Activated naive CD8-positive, alpha-beta T cell (primary cell): Measurements from ENCODE around the gene AKR1C2.
"Not testable (repeated sequence)": the region's sequence is repeated elsewhere in the genome, so short reads cannot be mapped to it uniquely, and the experiment has no call there.

Experiments used
- H3K27ac Mint-ChIP-seq: one replicate; pipeline ENCODE4 v1.8.0; 2021; ENCODE audit warnings: mixed read lengths
- H3K27me3 Mint-ChIP-seq: one replicate; pipeline ENCODE4 v1.8.0; 2021; ENCODE audit warnings: mixed read lengths
- H3K36me3 Mint-ChIP-seq: one replicate; pipeline ENCODE4 v1.8.0; 2021; ENCODE audit warnings: mixed read lengths
- H3K4me1 Mint-ChIP-seq: one replicate; pipeline ENCODE4 v1.8.0; 2021; ENCODE audit warnings: low read depth, mixed read lengths
- H3K4me3 Mint-ChIP-seq: one replicate; pipeline ENCODE4 v1.8.0; 2021; ENCODE audit warnings: mild to moderate bottlenecking, mixed read lengths
- H3K9me3 Mint-ChIP-seq: one replicate; pipeline ENCODE4 v1.8.0; 2021; ENCODE audit warnings: low read depth, mixed read lengths

The AKR1C2 gene

DNA sequence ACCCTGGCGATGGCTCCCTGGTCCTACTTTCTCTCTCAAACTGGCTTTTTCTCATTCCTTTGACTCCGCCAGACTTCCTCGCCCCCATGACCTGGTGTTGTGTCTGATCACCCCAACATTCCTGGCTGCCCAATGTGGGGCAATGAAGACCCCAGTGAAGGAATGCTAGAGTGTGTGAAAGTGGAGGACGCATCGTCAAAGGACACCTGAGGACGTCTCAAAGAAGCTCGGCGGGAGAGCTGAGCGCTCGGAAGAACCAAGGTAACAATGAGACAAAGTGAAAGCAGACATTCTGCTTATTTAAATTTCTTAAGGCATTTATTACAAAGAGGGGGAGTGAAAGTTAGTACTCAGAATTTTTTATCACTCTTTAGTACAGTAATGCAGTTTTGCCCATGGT is 31.7 kb upstream of the AKR1C2 start:
- Mint-ChIP-seq H3K4me3 (no peak overlapping the region), H3K9me3 (peaks cover 19% of the 10 kb centered on the region), H3K27ac (no peak overlapping the region), H3K27me3 (peaks cover 5% of the 10 kb centered on the region), H3K4me1 (no peaks in the 10 kb centered on the region), H3K36me3 (peaks cover 6% of the 10 kb centered on the region)

- Mint-ChIP-seq H3K36me3 (peaks cover 13% of the 10 kb centered on the region), H3K27me3 (peaks cover 5% of the 10 kb centered on the region), H3K4me1 (no peaks in the 10 kb centered on the region), H3K4me3 (no peak overlapping the region), H3K27ac (no peak overlapping the region), H3K9me3 (peaks cover 24% of the 10 kb centered on the region)
Observed at GRCh38 chr10:5034588-5034987, 30.9 kb upstream of the AKR1C2 start.

GRCh38 chr10:5033061-5033778 is 29.6 kb upstream of the AKR1C2 start:
- Mint-ChIP-seq H3K9me3 (peaks cover 30% of the 10 kb centered on the region), H3K4me3 (no peak overlapping the region), H3K36me3 (peaks cover 16% of the 10 kb centered on the region), H3K4me1 (no peaks in the 10 kb centered on the region), H3K27ac (no peak overlapping the region), H3K27me3 (peaks cover 4% of the 10 kb centered on the region)

GRCh38 chr10:5032444-5032843 is 28.8 kb upstream of the AKR1C2 start:
- H3K27me3 Mint-ChIP-seq, H3K27ac Mint-ChIP-seq, H3K4me1 Mint-ChIP-seq, H3K4me3 Mint-ChIP-seq: not testable (repeated sequence)
- H3K9me3 Mint-ChIP-seq: peaks cover 30% of the 10 kb centered on the region
- H3K36me3 Mint-ChIP-seq: peaks cover 16% of the 10 kb centered on the region

DNA sequence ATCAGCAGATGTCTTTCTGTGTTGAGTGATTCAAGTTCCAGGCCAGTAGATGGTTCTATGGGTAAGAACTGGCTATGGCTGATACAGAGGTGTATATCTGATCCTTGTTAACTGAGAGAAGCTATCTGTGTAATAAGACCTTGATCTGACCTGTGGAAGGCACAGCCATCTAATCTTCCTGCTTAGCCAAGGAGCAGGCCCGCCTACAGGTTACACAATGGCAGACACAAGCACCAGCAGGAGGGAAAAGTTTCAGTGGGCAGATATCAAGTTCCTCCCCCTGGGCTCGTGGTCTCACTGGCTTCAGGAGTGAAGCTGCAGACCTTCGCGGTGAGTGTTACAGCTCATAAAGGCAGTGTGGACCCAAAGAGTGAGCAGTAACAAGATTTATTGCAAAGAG is 27.9 kb upstream of the AKR1C2 start:
- not testable (repeated sequence) for H3K27ac Mint-ChIP-seq, H3K4me3 Mint-ChIP-seq, H3K27me3 Mint-ChIP-seq, H3K4me1 Mint-ChIP-seq
- Mint-ChIP-seq H3K36me3 (peaks cover 16% of the 10 kb centered on the region), H3K9me3 (peaks cover 30% of the 10 kb centered on the region)

DNA sequence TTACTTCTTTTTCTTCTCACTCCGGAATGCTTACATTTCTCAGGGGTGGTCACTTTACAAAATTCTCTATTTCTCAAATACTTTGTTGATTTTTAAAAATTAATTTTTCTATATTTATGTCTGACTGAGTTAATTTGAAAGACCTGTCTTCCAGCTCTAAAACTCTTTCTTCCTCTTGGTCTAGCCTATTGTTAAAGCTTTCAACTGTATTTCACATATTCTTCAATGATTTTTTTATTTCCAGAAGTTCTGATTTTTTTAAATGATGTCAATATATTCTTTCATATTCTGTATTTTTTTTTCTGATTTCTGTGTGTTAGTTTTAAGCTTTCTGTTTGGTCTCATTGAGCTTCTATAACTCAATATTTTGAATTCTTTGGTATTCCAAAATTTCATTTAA is 27.3 kb upstream of the AKR1C2 start:
- Mint-ChIP-seq H3K9me3 (peaks cover 30% of the 10 kb centered on the region), H3K36me3 (peaks cover 16% of the 10 kb centered on the region), H3K4me3 (no peak overlapping the region), H3K27me3 (peaks cover 4% of the 10 kb centered on the region), H3K4me1 (no peaks in the 10 kb centered on the region), H3K27ac (no peak overlapping the region)

DNA sequence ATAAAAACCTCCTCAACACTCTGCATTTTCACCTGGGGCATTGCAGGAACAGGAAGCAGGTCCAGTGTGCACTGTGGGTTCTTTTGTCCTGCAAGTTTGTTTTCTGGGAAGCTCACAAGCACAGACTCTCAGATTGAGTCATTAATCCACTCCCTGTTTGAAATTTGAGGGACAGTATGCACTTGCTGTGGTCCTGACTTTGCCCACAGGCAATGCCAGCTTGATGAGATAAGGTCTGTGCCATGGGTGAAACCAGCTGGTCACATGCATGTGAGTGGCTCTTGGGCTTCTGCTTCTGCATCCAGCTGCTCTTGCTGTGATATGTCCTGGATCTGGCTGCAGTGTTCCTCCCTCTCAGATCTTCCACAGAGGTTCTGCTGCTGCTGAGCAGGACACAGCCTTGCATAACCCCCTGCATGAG is 21.8 kb upstream of the AKR1C2 start:
- Mint-ChIP-seq H3K9me3 (peaks cover 13% of the 10 kb centered on the region), H3K36me3 (peaks cover 11% of the 10 kb centered on the region)
- H3K27me3 Mint-ChIP-seq, H3K4me3 Mint-ChIP-seq, H3K4me1 Mint-ChIP-seq, H3K27ac Mint-ChIP-seq: not testable (repeated sequence)

DNA sequence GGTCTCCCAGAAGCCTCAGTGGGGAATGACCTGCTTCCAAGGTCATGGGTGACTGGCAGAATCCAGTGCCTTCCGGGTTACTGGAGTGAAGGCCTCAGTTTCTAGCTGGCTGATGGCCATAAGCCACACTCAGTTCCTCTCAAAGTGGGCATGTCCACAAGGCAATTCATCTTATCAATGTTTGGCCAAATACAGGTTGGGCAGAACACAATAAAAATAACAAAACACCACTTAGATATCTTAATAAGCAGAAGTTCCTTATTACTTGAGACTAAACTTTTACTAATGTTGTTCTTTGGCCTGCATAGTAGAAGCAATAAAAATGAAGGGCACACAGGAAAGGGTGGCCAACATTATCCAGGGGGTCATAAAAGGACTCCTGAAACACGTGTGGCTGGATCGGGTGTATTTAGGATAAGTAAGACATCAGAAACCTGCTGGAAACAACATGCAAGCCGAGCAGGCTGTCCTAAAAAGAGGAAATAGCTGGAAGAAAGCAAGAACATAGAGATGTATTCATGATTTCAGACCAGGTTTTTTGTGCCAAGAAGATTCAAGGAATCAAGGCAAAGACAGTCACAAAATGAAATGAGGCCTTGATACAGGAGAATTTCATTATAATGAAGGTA is 19.6 kb upstream of the AKR1C2 start:
- Mint-ChIP-seq H3K27ac (no peak overlapping the region), H3K36me3 (no peaks in the 10 kb centered on the region), H3K4me1 (no peaks in the 10 kb centered on the region), H3K27me3 (no peaks in the 10 kb centered on the region), H3K4me3 (no peak overlapping the region), H3K9me3 (no peaks in the 10 kb centered on the region)

DNA sequence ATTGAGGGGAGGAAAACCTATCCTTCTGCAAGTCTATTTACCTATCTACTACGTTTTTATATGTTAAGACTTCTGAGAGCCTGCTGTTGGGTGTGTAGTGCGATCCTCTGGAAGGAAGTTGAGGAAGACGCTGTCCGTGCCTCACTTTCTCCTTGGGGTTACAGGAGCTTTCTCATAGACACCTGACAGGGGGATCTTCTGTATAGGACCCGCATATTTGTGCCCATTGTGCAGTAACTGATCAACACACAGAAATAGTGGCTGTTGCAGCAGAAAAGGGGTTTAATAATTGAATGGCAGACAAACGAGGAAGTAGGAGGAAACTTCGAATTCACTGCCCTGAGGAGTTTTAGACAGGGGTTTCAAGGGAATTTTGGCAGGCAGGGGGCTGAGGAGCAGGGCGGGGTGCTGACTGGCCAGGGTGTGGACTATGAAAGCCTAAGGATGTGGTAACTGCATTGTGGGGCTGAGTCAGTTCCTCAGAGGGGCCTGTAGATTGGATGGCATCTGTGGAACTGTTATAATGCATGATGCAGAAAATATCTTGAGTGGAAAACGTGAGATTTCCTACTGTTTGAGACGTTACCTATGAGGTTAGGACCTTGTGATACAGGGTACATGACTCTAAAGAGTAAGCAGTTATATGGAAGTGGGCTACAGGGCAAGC is 18.1 kb upstream of the AKR1C2 start:
- not testable (repeated sequence) for H3K27me3 Mint-ChIP-seq, H3K4me3 Mint-ChIP-seq, H3K4me1 Mint-ChIP-seq, H3K36me3 Mint-ChIP-seq, H3K27ac Mint-ChIP-seq, H3K9me3 Mint-ChIP-seq

- not testable (repeated sequence) for H3K9me3 Mint-ChIP-seq, H3K4me1 Mint-ChIP-seq, H3K4me3 Mint-ChIP-seq, H3K27ac Mint-ChIP-seq, H3K27me3 Mint-ChIP-seq, H3K36me3 Mint-ChIP-seq
Observed at GRCh38 chr10:5019770-5020612, 16.3 kb upstream of the AKR1C2 start.

- H3K27me3 Mint-ChIP-seq, H3K4me1 Mint-ChIP-seq, H3K27ac Mint-ChIP-seq, H3K36me3 Mint-ChIP-seq, H3K4me3 Mint-ChIP-seq, H3K9me3 Mint-ChIP-seq: not testable (repeated sequence)
Observed at GRCh38 chr10:5018671-5019277, 15.1 kb upstream of the AKR1C2 start.

GRCh38 chr10:5018134-5018533 is 14.5 kb upstream of the AKR1C2 start:
- Mint-ChIP-seq H3K9me3 (no peaks in the 10 kb centered on the region), H3K4me3 (no peak overlapping the region), H3K36me3 (no peaks in the 10 kb centered on the region), H3K27ac (no peak overlapping the region), H3K27me3 (no peaks in the 10 kb centered on the region), H3K4me1 (no peaks in the 10 kb centered on the region)

- H3K36me3 Mint-ChIP-seq: no peaks in the 10 kb centered on the region
- peaks cover 2% of the 10 kb centered on the region for H3K27me3 Mint-ChIP-seq
- H3K4me1 Mint-ChIP-seq: no peaks in the 10 kb centered on the region
- H3K9me3 Mint-ChIP-seq: no peaks in the 10 kb centered on the region
- no peak overlapping the region for H3K27ac Mint-ChIP-seq
- no peak overlapping the region for H3K4me3 Mint-ChIP-seq
Observed at GRCh38 chr10:5014936-5015335, 11.3 kb upstream of the AKR1C2 start.

- H3K4me1 Mint-ChIP-seq, H3K27me3 Mint-ChIP-seq, H3K27ac Mint-ChIP-seq, H3K9me3 Mint-ChIP-seq, H3K4me3 Mint-ChIP-seq, H3K36me3 Mint-ChIP-seq: not testable (repeated sequence)
Observed at GRCh38 chr10:5014200-5014910, 10.7 kb upstream of the AKR1C2 start.
